Subcutaneous abdominal adipose tissue (tissue), 5 donors: Measurements from ENCODE around the gene BCL6B.

ENCODE experiments used
- H3K27ac ChIP-seq: one replicate; pipeline ENCODE4 v1.7.0; 2013; ENCODE audit warnings: low read depth, mild to moderate bottlenecking, inconsistent platforms, low read length, moderate library complexity
- H3K27me3 ChIP-seq, 5 donors: one replicate each; pipeline ENCODE4 v1.7.0; 2013; ENCODE audit warnings: low read length in 5 of 5, inconsistent platforms in 1 of 5; ENCODE audit not compliant: control insufficient read depth in 5 of 5, insufficient read depth in 4 of 5
- H3K36me3 ChIP-seq, 5 donors: one replicate each; pipeline ENCODE4 v1.7.0; 2013; ENCODE audit warnings: low read length in 5 of 5; ENCODE audit not compliant: control insufficient read depth in 5 of 5, insufficient read depth in 5 of 5
- H3K4me1 ChIP-seq, 5 donors: one replicate each; pipeline ENCODE4 v1.7.0; 2013; ENCODE audit warnings: low read length in 5 of 5, mild to moderate bottlenecking in 3 of 5, moderate library complexity in 1 of 5; ENCODE audit not compliant: control insufficient read depth in 5 of 5, insufficient read depth in 5 of 5
- H3K4me3 ChIP-seq, 5 donors: one replicate each; pipeline ENCODE4 v1.7.0; 2013; ENCODE audit warnings: low read length in 5 of 5, low read depth in 1 of 5
- H3K9ac ChIP-seq, 5 donors: one replicate each; pipeline ENCODE4 v1.7.0; 2013; ENCODE audit warnings: low read length in 5 of 5, mild to moderate bottlenecking in 4 of 5, moderate library complexity in 3 of 5
- H3K9me3 ChIP-seq, 5 donors: one replicate each; pipeline ENCODE4 v1.7.0; 2013; ENCODE audit warnings: low read length in 5 of 5; ENCODE audit not compliant: control insufficient read depth in 5 of 5
- donor health status: healthy.
- donor health status: healthy.
- donor health status: healthy.
- donor health status: healthy.
- donor health status: healthy.

BCL6B gene

GRCh38 chr17:7005716-7006115 lies 17.1 kb upstream of the BCL6B start:
- Histone ChIP-seq H3K36me3 (peaks cover 6 to 48% (median 33%) of the 10 kb centered on the region in 5 donors), H3K9me3 (no peaks in the 10 kb centered on the region), H3K9ac (no peak overlapping the region), H3K4me1 (peaks cover under 1 to 14% (median 12%) of the 10 kb centered on the region in 5 donors), H3K27ac (no peak overlapping the region), H3K4me3 (no peak overlapping the region), H3K27me3 (no peaks in the 10 kb centered on the region)

DNA sequence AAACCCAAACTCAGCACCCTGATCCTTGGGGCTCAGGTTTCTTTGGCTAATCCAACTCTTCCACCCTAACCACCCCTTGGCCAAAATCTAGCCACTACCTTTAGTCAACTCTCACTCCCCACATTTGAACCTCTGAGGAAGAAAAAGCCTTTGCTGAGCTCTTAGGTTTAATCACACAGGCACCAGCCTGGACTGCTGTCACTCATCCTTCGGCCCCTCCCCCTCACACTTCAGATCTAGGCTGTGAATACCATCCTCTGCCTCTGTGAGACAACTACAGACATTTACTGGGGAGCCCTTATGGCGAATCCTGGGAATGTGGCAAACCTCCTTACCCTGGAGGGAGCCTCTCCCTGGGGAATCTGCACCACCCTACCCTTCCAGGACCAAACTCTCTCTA lies 15.7 kb upstream of the BCL6B start:
- no peaks in the 10 kb centered on the region for H3K9me3 ChIP-seq
- no peak overlapping the region for H3K27ac ChIP-seq
- H3K4me1 ChIP-seq = peaks cover 5 to 26% (median 25%) of the 10 kb centered on the region in 5 donors
- no peak overlapping the region for H3K4me3 ChIP-seq
- peaks cover 1 to 34% (median 19%) of the 10 kb centered on the region in 5 donors for H3K36me3 ChIP-seq
- H3K9ac ChIP-seq = no peak overlapping the region
- H3K27me3 ChIP-seq = no peaks in the 10 kb centered on the region

DNA sequence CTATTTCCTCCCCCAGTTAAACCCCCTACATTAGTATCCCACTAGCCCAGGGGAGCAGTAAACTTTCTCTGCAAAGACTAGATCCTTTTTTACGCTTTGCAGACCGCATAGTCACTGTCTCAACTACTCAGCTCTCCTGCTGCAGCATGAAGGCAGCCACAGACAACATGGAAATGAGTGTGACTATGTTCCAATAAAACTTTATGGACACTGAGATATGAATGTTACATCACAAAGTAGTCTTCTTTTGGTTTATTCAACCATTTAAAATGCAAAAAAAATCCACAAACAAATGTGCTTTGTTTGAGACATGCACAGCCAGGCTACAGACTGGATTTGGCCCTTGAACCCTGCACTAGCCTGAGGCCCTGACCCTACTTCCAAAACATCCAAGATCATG lies 12.3 kb upstream of the BCL6B start:
- Histone ChIP-seq H3K9me3 (no peaks in the 10 kb centered on the region), H3K4me3 (peak overlapping the region in 3 of 5 donors; percentile 90 to 97 (median 90)), H3K27me3 (no peaks in the 10 kb centered on the region), H3K9ac (peak overlapping the region in 2 of 5 donors; percentile 13 to 99), H3K27ac (no peak overlapping the region), H3K36me3 (peaks cover 0 to 22% (median 9%) of the 10 kb centered on the region in 5 donors), H3K4me1 (peaks cover 13 to 50% (median 45%) of the 10 kb centered on the region in 5 donors)

- Histone ChIP-seq H3K9me3 (no peaks in the 10 kb centered on the region), H3K4me3 (peak overlapping the region; percentile 87 to 97 (median 90)), H3K9ac (peak overlapping the region; percentile 71 to 99 (median 94)), H3K4me1 (peaks cover 13 to 59% (median 54%) of the 10 kb centered on the region in 5 donors), H3K27me3 (no peaks in the 10 kb centered on the region), H3K27ac (no peak overlapping the region), H3K36me3 (peaks cover 0 to 22% (median 9%) of the 10 kb centered on the region in 5 donors)
These were observed 11.4 kb upstream of the BCL6B start for GRCh38 chr17:7011415-7011814.

DNA sequence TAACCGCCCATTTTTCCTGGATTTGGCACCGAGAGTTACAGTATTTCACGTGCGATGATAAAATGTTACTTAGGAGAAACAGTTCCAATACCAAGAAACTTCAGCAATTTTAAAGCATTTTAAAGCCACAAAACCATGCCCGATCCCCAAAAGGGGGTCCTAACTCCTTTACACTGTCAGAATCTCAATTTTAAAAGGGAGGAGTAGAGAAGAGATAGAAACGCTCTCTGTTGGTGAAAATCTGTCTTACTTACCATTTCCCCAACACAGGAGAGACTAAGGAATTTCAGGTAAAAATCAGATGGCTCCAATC lies 11.0 kb upstream of the BCL6B start:
- Histone ChIP-seq H3K4me3 (peak overlapping the region; percentile 87 to 97 (median 90)), H3K36me3 (peaks cover 0 to 22% (median 14%) of the 10 kb centered on the region in 5 donors), H3K27ac (peak overlapping the region; percentile 99), H3K9ac (peak overlapping the region; percentile 71 to 99 (median 94)), H3K27me3 (no peaks in the 10 kb centered on the region), H3K9me3 (no peaks in the 10 kb centered on the region), H3K4me1 (peaks cover 15 to 63% (median 58%) of the 10 kb centered on the region in 5 donors)

- peak overlapping the region; percentile 87 to 97 (median 90) for H3K4me3 ChIP-seq
- peak overlapping the region; percentile 99 for H3K27ac ChIP-seq
- H3K4me1 ChIP-seq = peaks cover 18 to 89% (median 82%) of the 10 kb centered on the region in 5 donors
- H3K9me3 ChIP-seq = no peaks in the 10 kb centered on the region
- H3K36me3 ChIP-seq = peaks cover 0 to 19% (median 12%) of the 10 kb centered on the region in 5 donors
- H3K27me3 ChIP-seq = no peaks in the 10 kb centered on the region
- H3K9ac ChIP-seq = peak overlapping the region; percentile 92 to 99 (median 98)
These were observed 8.4 kb upstream of the BCL6B start for GRCh38 chr17:7014261-7014994.

DNA sequence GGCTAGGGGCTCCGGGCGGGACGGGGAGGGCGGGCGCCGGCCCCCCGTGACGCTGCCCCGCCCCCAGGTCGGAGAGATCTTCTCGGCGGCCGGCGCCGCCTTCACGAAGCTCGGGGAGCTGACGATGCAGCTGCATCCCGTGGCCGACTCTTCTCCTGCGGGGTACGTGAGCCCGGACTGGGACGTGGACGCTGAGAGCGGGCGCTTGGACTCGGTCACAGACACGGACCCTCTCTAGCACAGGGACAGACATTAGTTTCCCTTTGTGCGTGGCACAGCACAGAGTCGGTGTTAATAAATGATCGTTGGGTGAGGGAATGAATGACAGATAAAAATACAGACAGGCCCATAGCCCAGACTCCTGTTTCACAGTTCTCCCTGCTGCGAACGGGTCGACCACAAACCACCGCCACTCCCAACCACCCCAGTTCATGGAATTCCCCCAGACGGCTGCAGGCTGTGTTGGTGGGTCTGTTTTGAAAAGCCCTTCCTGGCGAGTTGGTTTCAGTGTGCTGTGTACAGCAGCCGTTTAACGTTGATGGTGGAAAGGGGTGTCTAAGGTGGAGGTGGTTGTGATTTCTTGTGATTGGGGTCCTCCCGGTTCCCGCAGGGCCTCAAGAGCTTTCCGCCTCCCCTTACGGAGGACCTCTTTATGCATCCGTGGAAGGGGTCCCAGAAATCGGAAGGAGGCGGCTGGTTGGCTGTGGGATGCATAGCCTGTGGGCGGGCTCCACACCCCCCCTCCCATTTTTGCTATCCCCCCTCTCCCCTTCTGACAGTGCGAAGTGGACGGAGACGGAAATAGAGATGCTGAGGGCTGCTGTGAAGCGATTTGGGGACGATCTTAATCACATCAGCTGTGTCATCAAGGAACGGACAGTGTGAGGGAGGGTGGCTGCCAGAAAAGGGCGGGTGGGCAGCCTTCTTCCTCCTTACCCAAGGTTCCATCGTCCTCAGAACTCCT lies 7.6 kb upstream of the BCL6B start:
- H3K9ac ChIP-seq = peak overlapping the region; percentile 48 to 95 (median 84)
- H3K36me3 ChIP-seq = peaks cover 0 to 14% (median 8%) of the 10 kb centered on the region in 5 donors
- H3K4me3 ChIP-seq = peak overlapping the region; percentile 59 to 97 (median 78)
- no peaks in the 10 kb centered on the region for H3K9me3 ChIP-seq
- H3K27me3 ChIP-seq = no peaks in the 10 kb centered on the region
- H3K27ac ChIP-seq = peak overlapping the region; percentile 99
- H3K4me1 ChIP-seq = peaks cover 18 to 90% (median 77%) of the 10 kb centered on the region in 5 donors

- peaks cover 17 to 90% (median 76%) of the 10 kb centered on the region in 5 donors for H3K4me1 ChIP-seq
- H3K36me3 ChIP-seq = peaks cover 0 to 14% (median 8%) of the 10 kb centered on the region in 5 donors
- H3K9me3 ChIP-seq = no peaks in the 10 kb centered on the region
- H3K9ac ChIP-seq = peak overlapping the region in 4 of 5 donors; percentile 43 to 97 (median 91)
- H3K27me3 ChIP-seq = no peaks in the 10 kb centered on the region
- peak overlapping the region in 1 of 5 donors; percentile 32 for H3K4me3 ChIP-seq
- peak overlapping the region; percentile 99 for H3K27ac ChIP-seq
These were observed 6.4 kb upstream of the BCL6B start for GRCh38 chr17:7016418-7016817.

GRCh38 chr17:7016886-7017826 lies 5.7 kb upstream of the BCL6B start:
- H3K27ac ChIP-seq = peak overlapping the region; percentile 99
- H3K36me3 ChIP-seq = peaks cover 0 to 14% (median 8%) of the 10 kb centered on the region in 5 donors
- peaks cover 19 to 91% (median 79%) of the 10 kb centered on the region in 5 donors for H3K4me1 ChIP-seq
- H3K9ac ChIP-seq = peak overlapping the region; percentile 62 to 97 (median 87)
- H3K27me3 ChIP-seq = no peaks in the 10 kb centered on the region
- H3K4me3 ChIP-seq = peak overlapping the region in 4 of 5 donors; percentile 41 to 82 (median 76)
- H3K9me3 ChIP-seq = no peaks in the 10 kb centered on the region
